Tibial nerve (tissue), 4 donors: ENCODE results near the gene ZNF44.

Experiments
- CTCF ChIP-seq, 5 experiments: fragments of 200-600 bp in 3 of 5; fragments of 450-650 bp in 2 of 5; sonication (generic) in 3 of 5; IDR thresholded peaks; one replicate each; pipeline ENCODE4 v1.5.1; 2016 to 2019; ENCODE audit warnings: antibody characterized with exemption in 5 of 5, mild to moderate bottlenecking in 3 of 5, moderate library complexity in 2 of 5
- EP300 ChIP-seq, 2 donors: sonication (generic); formaldehyde crosslinking; IDR thresholded peaks; one replicate each; pipeline ENCODE4 v1.6.1; 2017; ENCODE audit warnings: antibody characterized with exemption in 2 of 2, mild to moderate bottlenecking in 1 of 2

- TF ChIP-seq CTCF (IDR thresholded peaks at IDR 0.05): no peak
- no peak for TF ChIP-seq EP300 (IDR thresholded peaks at IDR 0.05)
These were observed 50.3 kb downstream of the ZNF44 start for GRCh38 chr19:12244370-12244769.
